Mucosa of descending colon (tissue), 3 donors: Measurements from ENCODE around the gene CSTB. TPM values are rescaled to one million over a fixed set of nuclear protein-coding genes. Genes with fewer than 3 reads are reported as not detected.

Experiments used
- ATAC-seq: fragments of 200-7000 bp; cut with Tn5 transposase; one replicate; pipeline ENCODE4 v1.9.1; 2020; ENCODE audit warnings: mild to moderate bottlenecking, moderate library complexity
- DNase-seq, 3 donors: peaks; one replicate each; pipeline ENCODE4 v3.0.0-alpha.2; 2020
- H3K36me3 ChIP-seq: fragments of 200-600 bp; one replicate; pipeline ENCODE4 v1.8.0; 2021; ENCODE audit warnings: low read depth, mild to moderate bottlenecking
- H3K4me1 ChIP-seq: fragments of 200-600 bp; one replicate; pipeline ENCODE4 v1.8.0; 2021; ENCODE audit warnings: low read depth, mild to moderate bottlenecking
- H3K4me3 ChIP-seq: fragments of 200-600 bp; one replicate; pipeline ENCODE4 v1.8.0; 2021; ENCODE audit warnings: mild to moderate bottlenecking
- H3K9me3 ChIP-seq: fragments of 200-600 bp; one replicate; pipeline ENCODE4 v1.8.0; 2021; ENCODE audit warnings: mild to moderate bottlenecking
- CTCF ChIP-seq: fragments of 200-600 bp; IDR thresholded peaks from one replicate; pipeline ENCODE4 v1.8.0; 2022; ENCODE audit warnings: antibody characterized with exemption, mild to moderate bottlenecking
- intact Hi-C, 2 donors: fragments of 100-400 bp; cut with DNase I in 1 of 2; cut with micrococcal nuclease in 1 of 2; formaldehyde crosslinking; loops; one replicate each; pipeline versions ENCODE4 v1.11.0 to v1.11.1; 2022; cut with DNase I, micrococcal nuclease
- total RNA-seq, 3 donors: library from RNA; stranded (reverse); fragmentation: NEBNext Ultra II Directional in 2 of 3; extraction: Animal tissue kit (Norgen Biotek cat#: 25700) in 2 of 3; gene quantifications; one replicate each; pipeline versions ENCODE4 v1.2.1 to v1.2.4, GENCODE V29; 2021 to 2023
- donor health status: DM: no; HTN: no; CAD: no; lungs with moderate emphysema.
- donor health status: DM: no; HTN: no; CAD: no.
- donor health status: DM: no; HTN: yes; CAD: no.

CSTB gene
- total RNA-seq, 3 donors from 2014 or later: 36.2 to 64.5 (median 56.8) TPM

- no peak for ATAC-seq
- no peak overlapping the region for H3K4me3 ChIP-seq
- peaks cover 13% of the 10 kb centered on the region for H3K36me3 ChIP-seq
- intact Hi-C loops: no loop called here
- no peak for TF ChIP-seq CTCF
- H3K9me3 ChIP-seq: no peaks in the 10 kb centered on the region
- no peaks in the 10 kb centered on the region for H3K4me1 ChIP-seq
- DNase-seq: no peak
Observed at GRCh38 chr21:43755820-43756594, 20.1 kb downstream of the CSTB start.

- intact Hi-C loops: no loop called here
- DNase-seq (no peak), ATAC-seq (no peak)
- Histone ChIP-seq H3K4me1 (no peaks in the 10 kb centered on the region), H3K9me3 (no peaks in the 10 kb centered on the region), H3K36me3 (peaks cover 13% of the 10 kb centered on the region), H3K4me3 (no peak overlapping the region)
- TF ChIP-seq CTCF: no peak
Observed at GRCh38 chr21:43754948-43755781, 20.9 kb downstream of the CSTB start.

- peaks cover 13% of the 10 kb centered on the region for H3K36me3 ChIP-seq
- H3K4me3 ChIP-seq: no peak overlapping the region
- no peak for TF ChIP-seq CTCF
- no peaks in the 10 kb centered on the region for H3K9me3 ChIP-seq
- H3K4me1 ChIP-seq: no peaks in the 10 kb centered on the region
- no peak for DNase-seq
- ATAC-seq: no peak
- intact Hi-C loops: no loop called here
Observed at GRCh38 chr21:43753439-43753799, 22.7 kb downstream of the CSTB start.

- no peak for TF ChIP-seq CTCF
- intact Hi-C loops: no loop called here
- Histone ChIP-seq H3K9me3 (no peaks in the 10 kb centered on the region), H3K4me3 (no peak overlapping the region), H3K4me1 (no peaks in the 10 kb centered on the region), H3K36me3 (peaks cover 13% of the 10 kb centered on the region)
- ATAC-seq (no peak), DNase-seq (no peak)
Observed at GRCh38 chr21:43752758-43753438, 23.2 kb downstream of the CSTB start.

GRCh38 chr21:43751955-43752591, 24.0 kb downstream of the CSTB start:
- no peak overlapping the region for H3K4me3 ChIP-seq
- DNase-seq (no peak), ATAC-seq (no peak)
- peaks cover 13% of the 10 kb centered on the region for H3K36me3 ChIP-seq
- intact Hi-C loops: no loop called here
- H3K4me1 ChIP-seq: no peaks in the 10 kb centered on the region
- TF ChIP-seq CTCF: no peak
- H3K9me3 ChIP-seq: no peaks in the 10 kb centered on the region
